Stimulated activated CD4-positive, alpha-beta T cell treated with anti-CD3 and anti-CD28 coated beads, TNF-alpha, amount 100 ng/mL, for 24 hours (primary cell): ENCODE measurements around the gene SGCA.

ENCODE experiments used
- DNase-seq, 3 experiments: peaks; one replicate each; pipeline ENCODE4 v3.0.0-alpha.2; 2020; ENCODE audit warnings: low read depth in 3 of 3

Gene SGCA

DNA sequence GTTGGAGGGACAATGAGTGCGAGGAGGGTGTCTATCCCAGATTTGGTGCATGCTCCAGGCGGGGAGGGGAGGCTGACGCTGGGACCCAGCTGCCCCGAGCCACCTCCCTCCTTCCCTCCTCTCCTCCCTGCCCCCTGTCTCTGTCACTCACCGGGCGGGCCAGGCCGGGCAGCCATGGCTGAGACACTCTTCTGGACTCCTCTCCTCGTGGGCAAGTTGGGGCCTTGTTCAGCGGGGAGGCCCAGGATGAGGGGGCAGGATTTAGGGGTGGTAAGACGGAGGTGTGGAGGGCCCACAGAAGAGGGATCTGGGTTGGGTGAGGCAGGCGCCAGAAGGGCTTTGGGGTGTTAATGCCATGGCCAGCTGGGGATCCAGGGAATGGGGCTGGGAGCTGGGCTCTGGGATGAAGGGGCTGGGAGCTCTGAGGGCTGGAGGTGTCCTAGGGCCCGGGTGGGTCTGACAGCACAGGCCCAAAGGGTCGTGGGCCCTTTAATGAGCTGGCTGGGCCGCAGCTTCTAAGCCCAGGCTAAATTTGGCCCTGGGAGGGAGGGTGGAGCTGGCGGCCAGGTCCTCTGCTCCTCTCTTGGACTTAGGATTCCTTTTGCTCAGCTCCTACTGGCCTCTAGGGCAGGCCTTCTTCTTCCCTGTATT is at the start of gene SGCA:
Gene SGCA, plus strand, starts transcription at position 139 of the 651 bp plus-strand sequence. Its CDS starts 36 bp downstream, at position 175.
- DNase-seq: no peak

- DNase-seq: peak in 2 of 3 experiments; percentile 37 to 61
These were observed 48.4 kb upstream of the SGCA start for GRCh38 chr17:50117202-50118051.

GRCh38 chr17:50118076-50118827 is 47.6 kb upstream of the SGCA start:
- DNase-seq: no peak

GRCh38 chr17:50118828-50119218 is 47.0 kb upstream of the SGCA start:
- DNase-seq: no peak

DNA sequence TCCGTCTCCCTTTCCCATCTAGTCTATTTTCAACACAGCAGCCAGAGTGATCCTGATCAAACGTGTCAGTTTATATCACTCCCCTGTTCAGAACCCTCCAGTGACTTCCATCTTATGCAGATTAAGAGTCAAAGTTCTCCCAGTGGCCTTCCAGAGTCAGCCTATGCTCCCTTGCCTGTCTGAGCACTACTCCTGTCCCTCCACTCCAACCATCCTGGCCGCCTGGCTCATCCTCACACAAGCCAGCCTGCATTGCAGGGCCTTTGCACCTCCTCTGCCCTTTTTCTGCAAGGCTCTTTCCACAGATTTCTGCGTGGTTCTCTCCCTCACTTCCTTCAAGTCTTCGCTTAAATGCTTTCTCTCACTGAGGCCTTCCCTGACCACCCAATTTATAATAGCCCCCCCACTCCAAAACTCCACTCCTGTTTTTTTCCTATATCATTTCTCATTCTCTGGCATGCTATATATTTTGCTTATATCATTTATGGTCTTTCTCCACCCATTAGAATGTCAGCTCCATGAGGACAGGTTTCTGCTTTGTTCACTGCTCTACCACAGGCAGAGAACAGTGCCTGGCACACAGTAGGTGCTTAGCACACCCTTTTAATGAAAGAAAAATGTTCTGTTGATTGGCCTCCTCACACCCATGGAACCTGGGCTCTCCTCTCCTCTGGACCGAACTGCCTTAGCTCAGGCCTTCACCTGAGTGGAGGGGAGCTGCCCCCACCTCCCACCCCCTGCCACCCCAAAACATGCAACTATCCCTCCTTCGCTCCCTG is 45.1 kb upstream of the SGCA start:
- DNase-seq: no peak

GRCh38 chr17:50122945-50123344 is 42.9 kb upstream of the SGCA start:
- no peak for DNase-seq

DNA sequence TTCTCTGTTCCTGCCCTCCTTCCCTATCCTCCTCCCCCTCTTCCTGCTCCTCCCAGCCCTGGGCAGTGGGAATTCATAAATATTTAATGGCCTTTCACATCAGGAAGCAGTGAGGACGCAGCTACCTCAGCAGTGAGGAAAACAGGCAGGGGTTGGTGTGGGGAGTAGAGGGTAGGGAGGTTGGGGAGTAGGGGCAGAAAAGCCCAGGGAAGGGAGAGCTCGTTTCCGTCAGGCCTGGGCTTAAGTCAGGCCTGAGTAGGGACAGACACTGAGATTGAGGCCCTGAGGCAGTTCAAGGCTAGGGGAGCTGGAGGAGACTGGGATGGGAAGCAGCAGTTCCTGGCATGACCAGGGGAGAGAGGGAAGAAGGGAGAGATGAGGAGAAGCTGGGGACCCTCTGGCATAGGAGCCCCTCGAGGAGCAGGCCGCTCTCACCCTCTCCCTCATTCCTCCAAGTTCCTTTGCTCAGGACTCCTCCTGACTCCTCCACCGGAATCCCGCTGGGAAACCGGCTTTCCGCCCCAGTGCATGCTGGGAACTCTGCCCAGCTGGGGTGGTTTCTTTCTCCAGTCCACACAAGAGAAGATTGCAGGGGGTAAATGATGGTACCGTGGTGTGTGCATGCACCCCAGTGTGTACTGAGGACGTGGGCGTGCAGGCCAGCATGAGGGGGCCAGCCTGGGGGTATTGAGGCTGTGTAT is 42.0 kb upstream of the SGCA start:
- no peak for DNase-seq

- DNase-seq: no peak
These were observed 40.3 kb upstream of the SGCA start for GRCh38 chr17:50125420-50125997.

GRCh38 chr17:50127697-50128361 is 38.0 kb upstream of the SGCA start:
- no peak for DNase-seq

DNA sequence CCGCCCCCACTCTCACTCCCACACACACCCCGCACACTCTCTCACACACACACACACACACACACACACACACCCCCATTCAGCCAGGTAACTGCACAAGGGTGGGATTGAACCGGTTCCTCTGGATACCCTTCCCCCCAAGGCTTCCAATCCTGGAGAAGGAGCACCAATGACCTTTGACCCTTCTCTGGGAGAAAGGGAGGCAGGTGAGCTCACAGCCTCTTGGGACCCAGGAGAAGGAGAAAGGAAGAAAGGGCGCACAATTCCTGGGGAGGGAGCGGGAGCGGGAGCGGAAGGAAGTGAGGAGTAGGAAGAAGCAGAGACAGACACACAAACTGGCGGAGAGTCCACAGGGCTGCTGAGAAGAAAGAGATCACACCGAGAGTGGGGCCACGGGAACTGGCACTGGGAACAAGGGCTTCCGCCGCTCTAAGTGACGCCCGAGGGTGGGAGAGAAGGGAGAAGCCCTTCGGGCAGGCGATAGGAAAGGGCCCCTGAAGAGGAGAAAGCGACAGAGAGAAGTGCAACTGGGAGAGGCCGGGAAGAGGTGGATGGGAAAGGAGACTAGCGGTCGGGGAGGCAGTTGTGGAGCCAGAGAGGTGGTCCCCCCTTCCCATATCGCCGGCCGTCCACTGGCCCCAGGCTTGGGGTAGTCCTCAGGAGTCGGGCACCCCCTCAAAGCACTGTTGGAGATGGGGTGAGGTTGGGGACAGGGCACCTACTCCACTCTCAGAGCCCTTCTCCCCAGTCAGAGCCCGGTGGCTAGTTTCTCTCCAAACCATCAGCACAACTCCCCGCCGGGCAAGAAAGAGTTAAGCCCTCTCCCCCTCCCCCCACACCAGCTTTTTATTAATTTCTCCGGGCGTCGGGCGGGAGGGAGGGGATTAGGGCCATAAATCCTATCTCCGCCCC is 37.1 kb upstream of the SGCA start:
- DNase-seq: no peak

GRCh38 chr17:50129353-50129727 is 36.5 kb upstream of the SGCA start:
- DNase-seq: no peak

- DNase-seq: no peak
These were observed 35.9 kb upstream of the SGCA start, which contains the start of gene SAMD14 for GRCh38 chr17:50129728-50130558. Gene SAMD14, minus strand, starts transcription at chr17:50130160. Its CDS starts 5,201 bp downstream, at chr17:50124959.

GRCh38 chr17:50130559-50131305 is 35.1 kb upstream of the SGCA start:
- DNase-seq: no peak

GRCh38 chr17:50132104-50132794 is 33.6 kb upstream of the SGCA start:
- no peak for DNase-seq

DNA sequence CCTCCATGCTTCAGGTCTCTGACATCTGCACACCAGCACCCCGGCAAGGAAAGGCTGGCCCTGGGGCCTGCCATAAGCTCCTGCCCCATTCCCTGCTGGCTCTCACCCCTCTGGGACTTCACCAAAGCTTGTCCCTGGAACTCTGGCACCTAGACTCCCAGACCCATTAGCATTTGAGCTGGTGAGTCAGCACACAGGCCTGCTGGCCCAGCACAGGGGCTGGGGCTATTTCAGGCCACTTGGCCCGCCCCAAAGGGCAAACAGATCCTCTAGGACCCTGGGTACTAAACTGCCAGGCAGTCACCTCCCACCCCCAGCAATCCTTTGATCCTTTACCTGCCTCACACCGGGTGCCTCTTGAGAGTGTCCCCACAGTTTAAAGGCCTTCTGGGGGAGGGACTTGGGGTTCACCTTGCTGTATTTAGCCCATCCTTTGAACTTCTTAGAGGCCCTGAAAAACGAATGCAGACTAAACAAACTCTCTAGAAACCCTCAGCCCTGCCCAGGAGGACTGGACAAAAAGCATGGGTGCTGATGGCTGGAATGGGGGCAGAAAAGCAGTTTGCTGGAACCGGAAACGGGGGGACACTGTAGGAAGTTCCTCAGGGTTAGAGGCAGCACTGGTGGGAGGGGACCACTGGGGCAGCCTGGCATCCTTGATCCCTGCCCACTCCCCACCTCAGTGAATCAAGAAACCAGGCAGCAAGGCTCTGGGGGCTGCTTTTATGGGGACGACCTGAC is 32.6 kb upstream of the SGCA start:
- no peak for DNase-seq

GRCh38 chr17:50133769-50134099 is 32.1 kb upstream of the SGCA start:
- DNase-seq: no peak
